ENCODE results near the gene CCND2. TPM values are rescaled to one million over a fixed set of nuclear protein-coding genes. Genes with fewer than 3 reads are reported as not detected.

CCND2 gene
- polyA plus RNA-seq, 1 donor from 2014 or later = 16.9 TPM

- Histone ChIP-seq H2AFZ (ENCODE audit: low read depth, low read length) (no peak overlapping the region), H3K4me2 (ENCODE audit: low read length) (no peak overlapping the region), H3K9me2 (ENCODE audit: insufficient read depth, low read length) (no peaks in the 10 kb centered on the region), H3K9ac (ENCODE audit: low read length) (no peak overlapping the region), H3K27ac (ENCODE audit: low read length) (no peak overlapping the region), H3F3A (ENCODE audit: insufficient read depth, low read length, poor library complexity, severe bottlenecking) (no peaks in the 10 kb centered on the region), H3K79me2 (replicated peaks; ENCODE audit: insufficient read depth, low read length) (no peaks in the 10 kb centered on the region), H3K9me3 (ENCODE audit: low read length) (no peaks in the 10 kb centered on the region), H3K36me3 (ENCODE audit: insufficient read depth, low read length) (no peaks in the 10 kb centered on the region), H3K4me3 (ENCODE audit: low read length) (no peak overlapping the region), H4K20me1 (ENCODE audit: insufficient read depth) (no peaks in the 10 kb centered on the region), H3K27me3 (ENCODE audit: insufficient read depth, low read depth, low read length) (peaks cover 65% of the 10 kb centered on the region)
- TF ChIP-seq SMC3 (conservative IDR thresholded peaks at IDR 0.05; ENCODE audit: poor library complexity) (no peak), REST (IDR thresholded peaks at IDR 0.05; ENCODE audit: borderline replicate concordance) (no peak), EP300 (conservative IDR thresholded peaks at IDR 0.05; ENCODE audit: poor library complexity, severe bottlenecking) (no peak), POLR2AphosphoS5 (IDR thresholded peaks at IDR 0.05) (no peak), MXI1 (conservative IDR thresholded peaks at IDR 0.05; ENCODE audit: poor library complexity, severe bottlenecking) (no peak), RAD21 (conservative IDR thresholded peaks at IDR 0.05) (no peak), EZH2 (IDR thresholded peaks at IDR 0.05; ENCODE audit: borderline replicate concordance, insufficient read depth, low read length, poor library complexity, severe bottlenecking) (no peak)
These were observed 5.7 kb upstream of the CCND2 start for GRCh38 chr12:4267704-4268328.

- peaks cover 5% of the 10 kb centered on the region for H3K79me2 ChIP-seq (replicated peaks; ENCODE audit: insufficient read depth, low read length)
- H3K27me3 ChIP-seq (ENCODE audit: insufficient read depth, low read depth, low read length) = peaks cover 72% of the 10 kb centered on the region
- no peaks in the 10 kb centered on the region for H3K36me3 ChIP-seq (ENCODE audit: insufficient read depth, low read length)
- TF ChIP-seq POLR2AphosphoS5 (IDR thresholded peaks at IDR 0.05) (peak; percentile 30), EP300 (conservative IDR thresholded peaks at IDR 0.05; ENCODE audit: poor library complexity, severe bottlenecking) (no peak)
- H2AFZ ChIP-seq (ENCODE audit: low read depth, low read length) = no peak overlapping the region
- no peaks in the 10 kb centered on the region for H4K20me1 ChIP-seq (ENCODE audit: insufficient read depth)
- no peak overlapping the region for H3K27ac ChIP-seq (ENCODE audit: low read length)
- H3K9me3 ChIP-seq (ENCODE audit: low read length) = no peaks in the 10 kb centered on the region
- peak overlapping the region; percentile 69 for H3K4me3 ChIP-seq (ENCODE audit: low read length)
- H3K9ac ChIP-seq (ENCODE audit: low read length) = peak overlapping the region; percentile 59
- peak overlapping the region; percentile 63 for H3K4me2 ChIP-seq (ENCODE audit: low read length)
- H3F3A ChIP-seq (ENCODE audit: insufficient read depth, low read length, poor library complexity, severe bottlenecking) = peaks cover 6% of the 10 kb centered on the region
- H3K9me2 ChIP-seq (ENCODE audit: insufficient read depth, low read length) = no peaks in the 10 kb centered on the region
These were observed 5.0 kb upstream of the CCND2 start for GRCh38 chr12:4268329-4269181.

Data from neural cell (in vitro differentiated cells).